BJ (cell line): Measurements from ENCODE around the gene HSD3B7. TPM values are rescaled to one million over a fixed set of nuclear protein-coding genes. Genes with fewer than 3 reads are reported as not detected.
"Not testable (repeated sequence)": the region's sequence is repeated elsewhere in the genome, so short reads cannot be mapped to it uniquely, and the experiment has no call there.

Experiments
- CTCF ChIA-PET: fragments of 350-600 bp; formaldehyde crosslinking; extraction: SDS; loops from one replicate; lab custom pipeline; 2021; ENCODE audit warnings: antibody characterized with exemption, inconsistent platforms; lab: Yijun Ruan, JAX
- POLR2A ChIA-PET: fragments of 300-600 bp; sonication (Branson Sonifier 250); formaldehyde crosslinking; extraction: SDS; loops from one replicate; lab custom pipeline; 2021; ENCODE audit warnings: antibody characterized with exemption; lab: Charles Lee
- DNase-seq: peaks from one replicate; pipeline ENCODE4 v3.0.0-alpha.2; 2011; ENCODE audit warnings: low read depth
- H3K27me3 ChIP-seq: 2 replicates; pipeline ENCODE4 v1.6.0; 2011; ENCODE audit warnings: low read length; ENCODE audit not compliant: control insufficient read depth, insufficient read depth
- H3K36me3 ChIP-seq: 2 replicates; pipeline ENCODE4 v1.5.1; 2011; ENCODE audit warnings: low read length; ENCODE audit not compliant: control insufficient read depth, insufficient read depth
- H3K4me3 ChIP-seq: 2 replicates; pipeline ENCODE4 v1.5.1; 2011; ENCODE audit warnings: low read depth, mild to moderate bottlenecking, control low read depth, low read length
- CTCF ChIP-seq: IDR thresholded peaks from 2 replicates; pipeline ENCODE4 v1.5.1; 2011; ENCODE audit warnings: low read depth, mild to moderate bottlenecking, control low read depth, inconsistent platforms, low read length, moderate library complexity; ENCODE audit not compliant: insufficient read depth
- polyA minus RNA-seq: library from RNA; depleted of rRNA, polyadenylated mRNA; stranded (reverse); fragments of >200 nt; gene quantifications from 2 replicates; pipeline ENCODE4 v1.2.3, GENCODE V29; 2011; rRNA and poly(A)+ RNA removed
- polyA plus RNA-seq: library from polyadenylated mRNA; depleted of rRNA; stranded (reverse); fragments of >200 nt; gene quantifications from 2 replicates; pipeline ENCODE4 v1.2.3, GENCODE V29; 2011; rRNA removed

The HSD3B7 gene
- 15.4 and 25.0 TPM in 2 replicates for polyA plus RNA-seq
- polyA minus RNA-seq = 9.3 and 13.1 TPM in 2 replicates

GRCh38 chr16:30984669-30985400, at the start of gene HSD3B7:
TSS of gene HSD3B7 (plus strand) at chr16:30985207. CDS start at chr16:30985659, 452 bp downstream.
- H3K36me3 ChIP-seq = peaks cover 22% of the 10 kb centered on the region
- H3K27me3 ChIP-seq = no peaks in the 10 kb centered on the region
- ChIA-PET CTCF (interaction anchor here (0.6 to 5.0 kb wide), 35 partner anchors 9 to 889 kb away, joined by 3 to 54 read pairs (median 4); partner anchors contain the start of genes VKORC1, ZNF267, ZNF646 and ZNF668), POLR2A (interaction anchor here (0.6 to 1.0 kb wide), 2 partner anchors 90 to 157 kb away, joined by 3 to 4 read pairs; partner anchors contain the start of gene ZNF646)
- peak within 1 kb of the TSS; percentile 44 for H3K4me3 ChIP-seq
- TF ChIP-seq CTCF = peak; percentile 97
- DNase-seq = no peak

- no peak for DNase-seq
- peaks cover 18% of the 10 kb centered on the region for H3K36me3 ChIP-seq
- ChIA-PET CTCF (interaction anchor here (1.9 kb wide), 1 partner anchor 11 kb away, joined by 6 read pairs; no protein-coding TSS in a partner anchor), POLR2A (no interaction called here)
- TF ChIP-seq CTCF = no peak
- H3K27me3 ChIP-seq = no peaks in the 10 kb centered on the region
- no peak overlapping the region for H3K4me3 ChIP-seq
These were observed 47.3 kb upstream of the HSD3B7 start for GRCh38 chr16:30937692-30938091.

- DNase-seq, H3K4me3 ChIP-seq, H3K27me3 ChIP-seq, POLR2A ChIA-PET: not testable (repeated sequence)
- CTCF ChIA-PET = interaction anchor here (0.9 to 7.1 kb wide), 5 partner anchors 12 to 101 kb away, joined by 3 to 40 read pairs (median 27); no protein-coding TSS in a partner anchor
- peaks cover 23% of the 10 kb centered on the region for H3K36me3 ChIP-seq
These were observed 45.4 kb upstream of the HSD3B7 start for GRCh38 chr16:30939571-30939970.

- CTCF ChIA-PET = interaction anchor here (0.6 to 7.1 kb wide), 23 partner anchors 9 to 926 kb away, joined by 3 to 40 read pairs (median 4); partner anchors contain the start of genes HSD3B7, VKORC1 and ZNF843
- no peak for DNase-seq
- Histone ChIP-seq H3K27me3 (no peaks in the 10 kb centered on the region), H3K4me3 (no peak overlapping the region), H3K36me3 (peaks cover 23% of the 10 kb centered on the region)
- peak; percentile 96 for TF ChIP-seq CTCF
- POLR2A ChIA-PET = interaction anchor here (0.6 kb wide), 1 partner anchor 531 kb away, joined by 3 read pairs; no protein-coding TSS in a partner anchor
These were observed 43.2 kb upstream of the HSD3B7 start for GRCh38 chr16:30941600-30942425.

- no peak for DNase-seq
- H3K4me3 ChIP-seq = no peak overlapping the region
- no peaks in the 10 kb centered on the region for H3K27me3 ChIP-seq
- TF ChIP-seq CTCF = no peak
- ChIA-PET CTCF (interaction anchor here (0.9 to 7.1 kb wide), 17 partner anchors 8 to 500 kb away, joined by 3 to 40 read pairs (median 4); partner anchors contain the start of genes VKORC1 and ZNF843), POLR2A (no interaction called here)
- H3K36me3 ChIP-seq = peaks cover 24% of the 10 kb centered on the region
These were observed 42.6 kb upstream of the HSD3B7 start for GRCh38 chr16:30942426-30942806.
